ENCODE measurements around the gene SZT2. TPM values are rescaled to one million over a fixed set of nuclear protein-coding genes. Genes with fewer than 3 reads are reported as not detected.

SZT2 gene
- total and polyA plus RNA-seq, 4 experiments from 2014 or later, result 0.69 to 153 (median 72.1) TPM

- POLR2A ChIA-PET (ENCODE audit: partially characterized antibody), result no interaction called here
These were observed 60.7 kb downstream of the SZT2 start for GRCh38 chr1:43450251-43450941.

GRCh38 chr1:43451157-43451591 lies 61.5 kb downstream of the SZT2 start:
- intact Hi-C loops (cut with micrococcal nuclease), result loop anchor here (5.0 kb wide), 3 partner anchors 84 to 279 kb away; partner anchors contain the start of genes CFAP57, EBNA1BP2, ELOVL1 and ST3GAL3
- no peak for DNase-seq
- Mint-ChIP-seq H3K27me3 (no peaks in the 10 kb centered on the region), H3K9me3 (no peaks in the 10 kb centered on the region), H3K4me1 (peaks cover 12 to 29% (median 21%) of the 10 kb centered on the region in 4 donors), H3K4me3 (no peak overlapping the region), H3K27ac (peak overlapping the region in 4 of 7 donors; percentile 2 to 72 (median 36)), H3K36me3 (peaks cover 32 to 56% of the 10 kb centered on the region in 2 donors)
- no peaks in the 10 kb centered on the region for H3K9me3 ChIP-seq (ENCODE audit: control insufficient read depth in 1 of 2, low read length in 2 of 2)
- H3K36me3 ChIP-seq (ENCODE audit: insufficient read depth, low read length), result peaks cover 33% of the 10 kb centered on the region
- ChIA-PET CTCF (ENCODE audit: partially characterized antibody) (no interaction called here), POLR2A (ENCODE audit: partially characterized antibody) (interaction anchor here (4.3 kb wide), 1 partner anchor 9 kb away, joined by 41 read pairs; no protein-coding TSS in a partner anchor)
- H3K27me3 ChIP-seq (ENCODE audit: insufficient read depth, low read length), result no peaks in the 10 kb centered on the region
- H3K27ac ChIP-seq (ENCODE audit: low read depth, low read length), result no peak overlapping the region
- H3K4me1 ChIP-seq (ENCODE audit: insufficient read depth, low read length), result peaks cover 12% of the 10 kb centered on the region
- H3K4me3 ChIP-seq (ENCODE audit: low read length in 2 of 2), result no peak overlapping the region

More at GRCh38 chr1:43450251-43450941, 60.7 kb downstream of the SZT2 start:
- Mint-ChIP-seq H3K4me3 (peak overlapping the region in 1 of 8 donors; percentile 50), H3K4me1 (peaks cover 12 to 24% (median 19%) of the 10 kb centered on the region in 4 donors), H3K9me3 (no peaks in the 10 kb centered on the region), H3K27me3 (no peaks in the 10 kb centered on the region), H3K27ac (peak overlapping the region in 6 of 7 donors; percentile 10 to 73 (median 41)), H3K36me3 (peaks cover 37 to 63% of the 10 kb centered on the region in 2 donors)
- Histone ChIP-seq H3K27me3 (ENCODE audit: insufficient read depth, low read length) (no peaks in the 10 kb centered on the region), H3K27ac (ENCODE audit: low read depth, low read length) (no peak overlapping the region), H3K4me3 (ENCODE audit: low read length in 2 of 2) (no peak overlapping the region), H3K9me3 (ENCODE audit: control insufficient read depth in 1 of 2, low read length in 2 of 2) (no peaks in the 10 kb centered on the region), H3K36me3 (ENCODE audit: insufficient read depth, low read length) (peaks cover 41% of the 10 kb centered on the region), H3K4me1 (ENCODE audit: insufficient read depth, low read length) (peaks cover 12% of the 10 kb centered on the region)
- intact Hi-C loops (cut with micrococcal nuclease), result loop anchor here (5.0 kb wide), 3 partner anchors 83 to 278 kb away; partner anchors contain the start of genes CFAP57, EBNA1BP2, ELOVL1 and ST3GAL3
- CTCF ChIA-PET (ENCODE audit: partially characterized antibody), result no interaction called here
- DNase-seq, result no peak

DNA sequence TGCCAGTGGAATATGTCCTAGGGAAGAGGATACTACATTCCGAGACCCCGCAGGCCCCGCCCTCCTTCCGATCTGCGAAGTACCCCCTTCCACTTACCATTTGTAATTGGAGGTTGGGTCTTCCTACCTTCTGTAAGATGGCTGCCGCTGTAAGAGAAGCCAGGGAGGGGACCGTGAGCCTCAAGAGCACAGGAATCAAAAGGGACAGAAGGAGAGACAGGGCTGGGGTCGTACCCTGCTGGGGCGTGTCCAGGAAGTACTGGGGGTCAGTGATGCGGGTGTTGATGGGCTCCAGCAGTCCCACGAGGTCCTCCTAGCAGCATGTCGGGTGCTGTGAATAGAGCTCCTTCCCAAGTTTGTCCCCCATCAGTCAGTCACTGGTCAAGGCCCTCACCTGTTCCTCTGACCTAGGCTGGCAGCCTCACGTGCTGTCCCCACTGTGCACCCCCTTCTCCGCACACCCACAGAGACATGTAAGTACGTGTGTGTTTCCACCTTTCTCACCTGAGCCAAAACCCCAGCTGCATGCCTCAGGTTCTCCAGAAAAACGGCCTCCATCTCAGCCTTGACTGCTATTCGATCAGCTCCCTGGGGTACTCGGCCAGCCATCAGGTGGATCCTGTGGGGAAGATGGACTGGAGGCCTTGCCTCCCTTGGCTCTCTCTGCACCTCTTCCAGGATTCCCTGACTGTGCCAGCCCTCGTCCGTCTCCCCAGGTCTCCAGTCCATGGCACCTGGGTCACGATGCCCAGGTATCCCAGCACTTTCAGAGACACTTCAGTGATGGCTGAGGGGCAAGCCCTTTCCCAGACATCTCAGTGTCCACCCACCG lies 62.2 kb downstream of the SZT2 start:
- intact Hi-C loops (cut with micrococcal nuclease), result loop anchor here (5.0 kb wide), 3 partner anchors 85 to 280 kb away; partner anchors contain the start of genes CFAP57, EBNA1BP2, ELOVL1 and ST3GAL3
- H3K27ac Mint-ChIP-seq, result peak overlapping the region; percentile 53 to 88 (median 77)
- H3K4me3 Mint-ChIP-seq, result peak overlapping the region in 7 of 8 donors; percentile 67 to 93 (median 79)
- no peak overlapping the region for H3K4me3 ChIP-seq (ENCODE audit: low read length in 2 of 2)
- H3K27ac ChIP-seq (ENCODE audit: low read depth, low read length), result no peak overlapping the region
- no peak for DNase-seq
- H3K36me3 ChIP-seq (ENCODE audit: insufficient read depth, low read length), result peaks cover 26% of the 10 kb centered on the region
- ChIA-PET CTCF (ENCODE audit: partially characterized antibody) (no interaction called here), POLR2A (ENCODE audit: partially characterized antibody) (interaction anchor here (3.5 to 4.3 kb wide), 2 partner anchors 10 to 63 kb away, joined by 18 to 41 read pairs; partner anchors contain the start of genes MED8 and SZT2)
- peaks cover 12% of the 10 kb centered on the region for H3K4me1 ChIP-seq (ENCODE audit: insufficient read depth, low read length)
- H3K36me3 Mint-ChIP-seq, result peaks cover 25 to 49% of the 10 kb centered on the region in 2 donors
- no peaks in the 10 kb centered on the region for H3K27me3 ChIP-seq (ENCODE audit: insufficient read depth, low read length)
- H3K4me1 Mint-ChIP-seq, result peaks cover 12 to 29% (median 21%) of the 10 kb centered on the region in 4 donors
- H3K27me3 Mint-ChIP-seq, result peaks cover 0 to 4% of the 10 kb centered on the region in 2 donors
- no peaks in the 10 kb centered on the region for H3K9me3 ChIP-seq (ENCODE audit: control insufficient read depth in 1 of 2, low read length in 2 of 2)
- no peaks in the 10 kb centered on the region for H3K9me3 Mint-ChIP-seq

DNA sequence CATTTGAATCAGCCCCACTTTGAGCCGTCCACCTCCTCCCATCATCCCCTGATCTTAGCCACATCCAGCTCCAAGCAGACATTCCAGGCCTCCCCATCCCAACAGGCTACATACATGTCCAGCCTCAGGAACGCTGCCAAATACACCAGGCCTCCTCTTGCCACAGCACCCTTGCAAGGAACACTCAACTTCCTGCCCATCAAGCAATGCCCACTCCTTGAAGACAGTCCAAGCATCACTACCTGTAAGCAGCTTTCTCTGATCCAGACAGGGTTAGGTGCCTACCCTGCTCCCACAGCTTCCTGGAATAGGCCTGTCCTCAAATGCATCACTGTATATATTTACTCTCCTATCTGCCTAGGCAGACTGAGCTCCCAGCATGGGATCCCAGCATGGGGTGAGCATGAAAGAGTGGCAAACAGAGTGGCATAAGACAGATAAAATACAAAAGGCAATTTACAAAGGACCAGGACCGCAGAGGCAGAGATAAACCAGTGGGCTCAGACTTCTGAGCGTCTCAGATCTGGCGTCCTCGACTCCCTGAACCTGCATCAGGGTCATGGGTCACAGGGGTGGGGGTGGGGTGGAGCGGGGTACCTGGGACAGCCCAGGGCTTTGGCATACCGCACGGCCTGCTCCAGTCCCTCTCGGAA lies 63.2 kb downstream of the SZT2 start:
- Histone ChIP-seq H3K4me3 (ENCODE audit: low read length in 2 of 2) (peak overlapping the region in 1 of 2 donors; percentile 47), H3K27ac (ENCODE audit: low read depth, low read length) (peak overlapping the region; percentile 39), H3K36me3 (ENCODE audit: insufficient read depth, low read length) (peaks cover 16% of the 10 kb centered on the region), H3K27me3 (ENCODE audit: insufficient read depth, low read length) (no peaks in the 10 kb centered on the region), H3K9me3 (ENCODE audit: control insufficient read depth in 1 of 2, low read length in 2 of 2) (no peaks in the 10 kb centered on the region), H3K4me1 (ENCODE audit: insufficient read depth, low read length) (peaks cover 12% of the 10 kb centered on the region)
- peaks cover 15 to 39% of the 10 kb centered on the region in 2 donors for H3K36me3 Mint-ChIP-seq
- intact Hi-C loops (cut with micrococcal nuclease), result loop anchor here (5.0 kb wide), 3 partner anchors 86 to 281 kb away; partner anchors contain the start of genes CFAP57, EBNA1BP2, ELOVL1 and ST3GAL3
- peak overlapping the region; percentile 77 to 93 (median 88) for H3K27ac Mint-ChIP-seq
- CTCF ChIA-PET (ENCODE audit: partially characterized antibody), result no interaction called here
- peaks cover 0 to 2% (median 0%) of the 10 kb centered on the region in 8 donors for H3K9me3 Mint-ChIP-seq
- H3K4me1 Mint-ChIP-seq, result peaks cover 12 to 29% (median 21%) of the 10 kb centered on the region in 4 donors
- peaks cover 0 to 4% of the 10 kb centered on the region in 2 donors for H3K27me3 Mint-ChIP-seq
- POLR2A ChIA-PET (ENCODE audit: partially characterized antibody), result interaction anchor here (0.6 to 4.3 kb wide), 6 partner anchors 11 to 1891 kb away, joined by 3 to 41 read pairs (median 12); partner anchors contain the start of genes ELOVL1, KDM4A, MED8 and SZT2
- peak in 1 of 5 donors; percentile 9 for DNase-seq
- H3K4me3 Mint-ChIP-seq, result peak overlapping the region; percentile 74 to 93 (median 80)

GRCh38 chr1:43453442-43454269 lies 64.0 kb downstream of the SZT2 start, which contains the start of gene HYI:
TSS of gene HYI (minus strand) at chr1:43453931. CDS start at chr1:43453793, 138 bp downstream.
- Histone ChIP-seq H3K4me1 (ENCODE audit: insufficient read depth, low read length) (peaks cover 12% of the 10 kb centered on the region), H3K9me3 (ENCODE audit: control insufficient read depth in 1 of 2, low read length in 2 of 2) (no peaks in the 10 kb centered on the region), H3K36me3 (ENCODE audit: insufficient read depth, low read length) (peaks cover 9% of the 10 kb centered on the region), H3K27me3 (ENCODE audit: insufficient read depth, low read length) (no peaks in the 10 kb centered on the region), H3K27ac (ENCODE audit: low read depth, low read length) (peak within 1 kb of the TSS; percentile 39), H3K4me3 (ENCODE audit: low read length in 2 of 2) (peak within 1 kb of the TSS; percentile 10 to 47)
- Mint-ChIP-seq H3K27ac (peak within 1 kb of the TSS; percentile 77 to 93 (median 90)), H3K27me3 (peaks cover 0 to 4% of the 10 kb centered on the region in 2 donors), H3K9me3 (peaks cover 0 to 2% (median 0%) of the 10 kb centered on the region in 8 donors), H3K4me3 (peak within 1 kb of the TSS; percentile 88 to 93 (median 90)), H3K4me1 (peaks cover 12 to 29% (median 21%) of the 10 kb centered on the region in 4 donors), H3K36me3 (peaks cover 15 to 35% of the 10 kb centered on the region in 2 donors)
- ChIA-PET POLR2A (ENCODE audit: partially characterized antibody) (interaction anchor here (0.6 to 4.3 kb wide), 12 partner anchors 9 to 1890 kb away, joined by 3 to 41 read pairs (median 5); partner anchors contain the start of genes CFAP57, EBNA1BP2, ELOVL1 and KDM4A), CTCF (ENCODE audit: partially characterized antibody) (interaction anchor here (1.7 kb wide), 1 partner anchor 39 kb away, joined by 3 read pairs; no protein-coding TSS in a partner anchor)
- peak; percentile 59 to 82 (median 67) for DNase-seq
- intact Hi-C loops (cut with micrococcal nuclease), result loop anchor here (5.0 kb wide), 3 partner anchors 86 to 281 kb away; partner anchors contain the start of genes CFAP57, EBNA1BP2, ELOVL1 and ST3GAL3

Data from CD4-positive, alpha-beta memory T cell (primary cell).